HG03432 (cell line): ENCODE data around the gene GSG1.

Source experiments
- ATAC-seq: cut with Tn5 transposase; IDR thresholded peaks from one replicate; pipeline ENCODE4 v1.9.1; 2021; ENCODE audit warnings: mild to moderate bottlenecking, moderate library complexity; ENCODE audit not compliant: unreplicated experiment

GSG1 gene

GRCh38 chr12:13103391-13104033 lies at the start of gene GSG1:
GSG1 (minus strand) TSS chr12:13103667; CDS start chr12:13103512, 155 bp downstream.
- ATAC-seq, result no peak

GRCh38 chr12:13153180-13153579 lies 49.7 kb upstream of the GSG1 start:
- no peak for ATAC-seq

GRCh38 chr12:13152756-13153155 lies 49.3 kb upstream of the GSG1 start:
- no peak for ATAC-seq

GRCh38 chr12:13152281-13152680 lies 48.8 kb upstream of the GSG1 start:
- no peak for ATAC-seq

DNA sequence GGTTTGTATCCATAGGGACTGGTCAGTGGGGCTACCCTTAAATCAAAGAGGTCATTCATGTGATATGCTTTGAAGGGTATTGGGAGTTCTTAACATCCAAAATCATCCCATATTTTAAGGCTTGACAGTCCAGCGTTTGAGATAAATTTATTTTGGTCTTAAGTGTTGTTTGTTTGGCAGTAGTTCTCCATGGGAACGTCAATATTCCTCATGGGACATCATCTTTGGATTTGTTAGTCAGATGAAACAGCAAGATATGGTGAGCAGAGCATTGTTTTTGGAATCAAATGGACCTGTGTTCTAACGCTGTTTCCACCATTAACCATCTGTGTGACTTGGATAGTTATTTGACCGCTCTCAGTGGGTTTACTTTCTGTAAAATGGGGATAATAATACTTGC lies 45.9 kb upstream of the GSG1 start:
- ATAC-seq, result no peak

- no peak for ATAC-seq
Measured at GRCh38 chr12:13148485-13148847, 45.0 kb upstream of the GSG1 start.

- ATAC-seq, result no peak
Measured at GRCh38 chr12:13147688-13148484, 44.4 kb upstream of the GSG1 start.

- no peak for ATAC-seq
Measured at GRCh38 chr12:13146336-13146938, 43.0 kb upstream of the GSG1 start.

DNA sequence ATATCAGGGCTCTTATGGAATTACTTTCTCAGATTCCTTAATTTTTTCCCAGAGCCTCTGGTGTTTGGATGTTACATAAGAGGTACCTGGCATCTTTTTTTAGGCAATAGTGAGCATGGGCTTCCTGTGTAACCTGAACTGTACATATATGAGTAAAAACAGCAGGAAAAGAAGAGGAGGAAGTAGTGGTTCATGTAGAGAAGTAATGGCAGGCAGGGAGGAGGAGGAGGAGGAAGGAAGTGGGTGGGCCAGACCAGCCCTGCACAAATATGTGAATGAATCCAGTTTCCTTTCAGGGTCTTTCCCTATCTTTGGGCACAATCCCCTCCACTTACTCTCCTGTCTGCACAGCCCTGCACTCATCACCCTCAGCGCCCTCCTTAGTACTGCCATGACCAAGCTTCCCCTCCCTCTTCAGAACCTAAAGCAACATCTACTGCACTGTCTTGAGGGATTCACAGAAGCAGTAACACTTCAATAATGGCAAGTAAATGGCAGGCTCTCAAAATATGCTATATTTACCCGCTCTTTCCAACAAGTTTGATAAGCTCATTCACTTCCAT lies 40.9 kb upstream of the GSG1 start:
- no peak for ATAC-seq

DNA sequence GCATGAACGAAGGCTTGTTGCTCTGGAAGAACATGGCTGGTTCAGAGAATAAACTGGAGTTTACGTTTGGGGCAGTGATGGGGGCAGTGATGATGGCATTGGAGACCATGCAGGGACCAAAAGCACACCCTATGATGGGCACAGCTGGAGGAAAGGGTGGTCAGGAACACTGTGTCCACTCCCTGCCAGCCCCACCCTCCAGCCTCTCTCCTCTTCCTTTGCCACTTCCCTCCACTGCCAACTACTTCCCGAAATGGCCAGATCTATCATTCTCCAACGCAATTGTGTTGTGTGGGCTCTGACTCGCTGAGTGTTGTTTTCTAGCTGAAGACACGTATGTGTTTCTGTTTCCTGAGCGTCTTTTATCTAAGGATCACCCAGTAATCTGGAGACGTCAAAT lies 39.3 kb upstream of the GSG1 start:
- ATAC-seq, result no peak

- ATAC-seq, result no peak
Measured at GRCh38 chr12:13141686-13142085, 38.2 kb upstream of the GSG1 start.

- ATAC-seq, result no peak
Measured at GRCh38 chr12:13135371-13136178, 32.1 kb upstream of the GSG1 start.

DNA sequence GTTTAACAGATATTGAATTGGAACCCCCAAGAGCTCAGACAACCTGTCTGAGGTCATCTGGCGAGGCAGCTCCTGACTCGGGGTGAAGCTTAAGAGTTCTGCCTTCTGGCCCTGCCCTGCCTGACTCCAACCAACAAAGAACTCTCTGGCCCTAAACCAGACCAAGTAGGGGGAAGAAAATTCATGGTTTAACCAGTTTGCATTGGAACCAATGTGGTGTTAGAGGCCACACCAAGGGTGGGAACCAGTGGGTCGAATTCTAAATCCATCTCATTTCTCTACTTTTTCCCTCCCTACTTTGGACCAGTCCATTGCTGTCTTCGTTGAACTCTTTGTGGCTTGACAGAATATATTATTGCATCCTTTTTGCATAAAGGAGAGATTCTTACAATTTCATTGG lies 30.4 kb upstream of the GSG1 start:
- ATAC-seq, result no peak

DNA sequence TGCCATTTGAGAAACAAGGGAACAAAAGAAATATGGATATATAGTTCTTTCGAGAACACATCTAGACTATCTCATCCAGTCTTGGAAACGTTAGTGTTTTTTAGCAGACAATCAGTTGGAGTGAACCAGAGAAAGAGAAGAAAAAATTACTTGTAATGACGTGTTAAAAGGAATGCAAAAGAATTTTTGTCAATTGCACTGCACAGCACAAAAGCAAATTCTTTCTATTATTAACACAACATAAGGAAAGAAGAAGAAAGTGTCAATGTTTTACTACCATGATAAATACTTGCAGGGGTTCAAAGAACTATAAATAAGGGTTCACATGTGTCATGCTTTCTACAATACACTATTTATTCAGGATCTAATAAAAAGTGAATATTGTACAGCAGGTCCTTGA lies 27.5 kb upstream of the GSG1 start:
- no peak for ATAC-seq

DNA sequence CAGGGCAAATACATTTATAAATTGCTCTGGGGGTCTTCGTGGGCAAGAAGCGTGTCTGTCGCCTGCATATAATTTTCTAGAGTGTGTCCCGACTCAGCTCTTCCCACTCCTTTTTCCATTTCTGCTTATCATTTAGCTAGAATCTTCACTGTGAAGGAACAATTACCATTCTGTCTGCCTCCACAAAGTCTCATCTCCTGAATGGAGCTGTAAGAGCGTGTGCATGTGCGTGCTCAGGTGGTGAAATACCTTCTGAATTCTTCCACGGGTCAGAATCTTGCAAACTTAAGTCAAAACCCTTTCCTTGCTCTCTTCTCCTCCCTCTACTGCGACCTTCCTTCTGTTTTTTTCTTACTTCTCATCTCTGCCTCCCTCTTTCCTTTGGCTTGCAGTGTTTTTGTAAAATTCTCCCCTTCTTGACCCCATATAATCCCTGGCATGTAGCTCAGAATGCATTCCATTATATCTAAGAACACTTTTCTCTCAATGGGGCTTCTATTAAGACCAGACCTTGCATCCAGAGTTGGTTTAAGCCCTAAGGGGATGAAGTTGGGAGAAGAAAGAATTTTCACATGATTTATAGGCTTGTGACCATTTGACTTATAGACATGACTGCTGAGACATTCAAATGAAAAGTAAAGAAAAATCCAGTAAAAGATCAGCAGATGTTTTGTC lies 25.0 kb upstream of the GSG1 start:
- ATAC-seq, result no peak

DNA sequence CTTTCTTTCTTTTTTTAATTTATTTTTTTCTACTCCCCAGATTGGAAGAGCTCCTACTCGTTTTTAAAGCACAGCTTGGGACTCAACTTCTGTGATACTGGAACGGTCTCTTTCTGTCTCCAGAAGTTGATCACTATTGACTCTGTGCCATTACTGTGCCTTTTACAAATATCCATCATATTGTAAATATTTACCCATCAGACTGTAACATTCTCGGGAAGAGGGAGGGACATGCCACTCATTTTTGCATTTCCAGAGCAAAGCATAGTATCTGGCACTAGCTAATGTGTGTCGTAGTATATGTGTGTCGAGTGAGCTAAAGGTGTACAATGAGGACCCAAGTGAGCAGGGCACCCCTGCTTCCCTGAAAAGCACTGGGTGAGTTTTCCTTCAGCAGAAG lies 24.0 kb upstream of the GSG1 start:
- no peak for ATAC-seq

GRCh38 chr12:13126494-13126893 lies 23.0 kb upstream of the GSG1 start:
- ATAC-seq, result no peak

DNA sequence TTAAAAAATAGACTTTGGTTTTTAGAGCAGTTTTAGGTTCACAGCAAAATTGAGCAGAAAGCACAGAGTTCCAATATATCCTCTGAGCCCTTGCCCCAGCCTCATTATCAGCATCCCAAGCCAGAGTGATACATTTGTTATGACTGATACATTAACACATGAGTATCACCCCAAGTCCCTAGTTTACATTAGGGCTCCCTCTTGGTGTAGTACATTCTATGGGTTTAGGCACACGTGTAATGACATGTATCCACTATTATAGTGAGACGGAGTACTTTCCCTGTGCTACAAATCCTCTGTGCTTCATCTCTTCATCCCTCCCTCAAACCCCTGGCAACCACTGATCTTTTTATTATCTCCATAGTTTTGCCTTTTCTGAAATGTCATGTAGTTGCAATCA lies 22.5 kb upstream of the GSG1 start:
- ATAC-seq, result no peak

GRCh38 chr12:13124656-13125505 lies 21.4 kb upstream of the GSG1 start:
- ATAC-seq, result no peak

GRCh38 chr12:13121568-13121967 lies 18.1 kb upstream of the GSG1 start:
- no peak for ATAC-seq
